HG03342 (cell line): ENCODE data around the gene SS18L1.

Experiments
- ATAC-seq: cut with Tn5 transposase; IDR thresholded peaks from one replicate; pipeline ENCODE4 v1.9.1; 2021; ENCODE audit warnings: mild to moderate bottlenecking, moderate library complexity; ENCODE audit not compliant: unreplicated experiment

The SS18L1 gene

GRCh38 chr20:62119591-62120364 lies 23.8 kb upstream of the SS18L1 start:
- ATAC-seq = no peak

GRCh38 chr20:62120365-62120762 lies 23.2 kb upstream of the SS18L1 start:
- ATAC-seq = no peak

- peak; percentile 9 for ATAC-seq
These were observed 22.4 kb upstream of the SS18L1 start for GRCh38 chr20:62120990-62121775.

GRCh38 chr20:62121776-62122653 lies 21.6 kb upstream of the SS18L1 start, which contains the start of gene LSM14B:
Gene LSM14B, plus strand, starts transcription at chr20:62122475. Its CDS starts 192 bp downstream, at chr20:62122667.
- peak; percentile 81 for ATAC-seq

GRCh38 chr20:62122654-62123449 lies 20.7 kb upstream of the SS18L1 start:
- ATAC-seq = peak; percentile 11

GRCh38 chr20:62123450-62124118 lies 20.0 kb upstream of the SS18L1 start:
- no peak for ATAC-seq

- no peak for ATAC-seq
These were observed 17.4 kb upstream of the SS18L1 start for GRCh38 chr20:62126141-62126540.

- ATAC-seq = no peak
These were observed 15.8 kb upstream of the SS18L1 start for GRCh38 chr20:62127799-62128198.

GRCh38 chr20:62128502-62128901 lies 15.1 kb upstream of the SS18L1 start:
- ATAC-seq = no peak

GRCh38 chr20:62129731-62130531 lies 13.6 kb upstream of the SS18L1 start:
- no peak for ATAC-seq

GRCh38 chr20:62131560-62132320 lies 11.8 kb upstream of the SS18L1 start:
- ATAC-seq = no peak

- ATAC-seq = no peak
These were observed 11.1 kb upstream of the SS18L1 start for GRCh38 chr20:62132421-62132820.

- ATAC-seq = no peak
These were observed 10.3 kb upstream of the SS18L1 start for GRCh38 chr20:62133051-62133845.

- no peak for ATAC-seq
These were observed 9.7 kb upstream of the SS18L1 start for GRCh38 chr20:62133864-62134263.

GRCh38 chr20:62134735-62135231 lies 8.8 kb upstream of the SS18L1 start:
- no peak for ATAC-seq

GRCh38 chr20:62135573-62136266 lies 7.8 kb upstream of the SS18L1 start:
- no peak for ATAC-seq
